ENCODE results near the gene SLX9.

SLX9 gene

DNA sequence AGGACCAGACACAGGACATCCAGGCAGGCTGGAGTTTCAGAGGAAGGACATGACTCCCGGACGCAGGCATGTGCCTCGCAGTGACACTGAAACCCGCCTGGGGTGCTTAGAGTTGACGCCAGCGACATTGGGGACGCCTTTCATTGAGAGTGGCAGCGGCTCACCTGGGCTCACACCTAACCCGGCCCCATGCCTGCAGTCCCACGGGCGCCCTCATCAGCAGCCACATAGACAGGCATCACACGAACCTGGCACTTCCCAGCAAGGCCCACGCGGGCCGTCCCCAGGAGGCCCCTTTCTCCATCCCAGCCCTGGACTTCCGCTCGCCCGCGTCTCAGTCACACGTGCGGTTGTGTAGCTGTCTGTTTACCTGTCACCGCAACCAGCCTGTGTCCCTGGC lies 36.1 kb upstream of the SLX9 start:
- H3K4me3 ChIP-seq (ENCODE audit: low read length), result no peak overlapping the region
- no peaks in the 10 kb centered on the region for H3K36me3 ChIP-seq (ENCODE audit: insufficient read depth, low read length)
- H3K27me3 ChIP-seq (ENCODE audit: insufficient read depth, low read length), result no peaks in the 10 kb centered on the region
- WGBS, result 93% methylated on average over 22 of the region's 22 CpGs
- no peak overlapping the region for H3K9ac ChIP-seq (ENCODE audit: low read depth, low read length)
- H3K4me1 ChIP-seq (ENCODE audit: insufficient read depth, low read length), result no peaks in the 10 kb centered on the region
- no peaks in the 10 kb centered on the region for H3K9me3 ChIP-seq (ENCODE audit: insufficient read depth, low read depth, low read length)
- no peak overlapping the region for H3K27ac ChIP-seq (ENCODE audit: low read depth, low read length)

DNA sequence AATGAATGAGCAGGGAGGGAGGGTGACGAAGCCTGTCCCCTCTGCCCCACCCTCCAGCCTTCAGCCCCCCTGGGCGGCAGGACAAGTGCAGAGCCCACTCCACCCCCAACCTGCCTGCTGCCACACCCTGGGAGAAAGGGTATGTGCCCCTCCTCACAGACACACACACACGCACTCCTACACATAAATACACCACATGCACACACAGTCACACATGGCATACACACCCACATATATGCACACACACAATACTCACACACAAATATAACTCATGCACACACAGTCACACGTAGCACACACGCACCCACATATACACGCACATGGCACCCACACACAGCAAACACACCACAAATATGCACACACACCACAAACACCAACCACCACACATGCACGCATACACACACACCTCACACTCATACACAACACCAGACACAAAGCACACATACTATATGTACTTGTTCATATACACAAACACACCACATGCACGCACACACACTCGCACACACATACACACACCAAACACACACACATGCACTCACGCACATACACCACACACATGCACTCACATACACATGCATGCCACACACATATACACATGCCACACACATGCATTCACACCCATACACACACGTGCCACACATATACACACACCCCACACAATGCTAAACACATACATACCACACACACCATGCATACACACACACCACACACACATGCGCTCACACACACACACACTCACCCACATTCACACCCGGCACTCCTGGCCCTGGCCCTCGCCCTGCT lies 35.5 kb upstream of the SLX9 start:
- no peak overlapping the region for H3K27ac ChIP-seq (ENCODE audit: low read depth, low read length)
- WGBS, result 94% methylated on average over 14 of the region's 14 CpGs
- H3K9ac ChIP-seq (ENCODE audit: low read depth, low read length), result no peak overlapping the region
- H3K4me3 ChIP-seq (ENCODE audit: low read length), result no peak overlapping the region
- no peaks in the 10 kb centered on the region for H3K36me3 ChIP-seq (ENCODE audit: insufficient read depth, low read length)
- no peaks in the 10 kb centered on the region for H3K4me1 ChIP-seq (ENCODE audit: insufficient read depth, low read length)
- H3K27me3 ChIP-seq (ENCODE audit: insufficient read depth, low read length), result no peaks in the 10 kb centered on the region
- no peaks in the 10 kb centered on the region for H3K9me3 ChIP-seq (ENCODE audit: insufficient read depth, low read depth, low read length)

DNA sequence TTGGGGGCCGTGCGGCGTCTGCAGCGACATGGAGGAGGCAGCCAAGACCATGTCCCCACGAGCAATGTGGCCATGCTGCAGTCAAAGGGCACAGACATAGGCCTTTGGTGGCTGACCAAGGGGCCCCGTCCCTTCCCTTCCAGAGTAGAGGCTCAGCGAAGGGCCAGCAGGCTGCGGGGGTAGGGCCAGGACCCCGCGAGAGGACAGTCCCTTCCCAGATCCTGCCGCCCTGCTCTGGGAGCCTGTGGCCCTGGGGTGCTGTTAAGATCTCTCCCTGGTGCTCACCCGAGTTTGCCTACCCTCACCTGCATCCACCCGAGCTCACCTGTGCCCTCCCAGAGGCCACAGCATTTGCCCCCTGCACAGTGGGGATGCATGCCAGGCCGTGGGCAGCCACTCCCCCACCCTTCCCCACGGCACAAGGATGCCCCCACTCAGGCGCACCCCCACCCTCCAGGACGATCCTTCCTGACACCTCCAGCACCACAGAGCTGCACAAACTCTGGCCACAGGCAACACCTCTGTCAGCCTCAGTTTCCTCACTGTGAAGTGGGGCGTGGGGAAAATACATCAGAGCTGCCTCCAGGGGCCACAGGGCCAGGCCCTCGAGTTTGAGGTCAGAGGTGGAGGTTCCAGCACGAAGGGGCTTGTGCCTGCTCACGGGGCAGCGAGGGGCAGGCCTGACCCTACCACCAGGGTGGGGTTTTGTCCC lies 34.7 kb upstream of the SLX9 start:
- Histone ChIP-seq H3K9me3 (ENCODE audit: insufficient read depth, low read depth, low read length) (no peaks in the 10 kb centered on the region), H3K4me3 (ENCODE audit: low read length) (no peak overlapping the region), H3K4me1 (ENCODE audit: insufficient read depth, low read length) (no peaks in the 10 kb centered on the region), H3K27me3 (ENCODE audit: insufficient read depth, low read length) (no peaks in the 10 kb centered on the region), H3K36me3 (ENCODE audit: insufficient read depth, low read length) (no peaks in the 10 kb centered on the region), H3K9ac (ENCODE audit: low read depth, low read length) (no peak overlapping the region), H3K27ac (ENCODE audit: low read depth, low read length) (no peak overlapping the region)
- 92% methylated on average over 22 of the region's 22 CpGs for WGBS

DNA sequence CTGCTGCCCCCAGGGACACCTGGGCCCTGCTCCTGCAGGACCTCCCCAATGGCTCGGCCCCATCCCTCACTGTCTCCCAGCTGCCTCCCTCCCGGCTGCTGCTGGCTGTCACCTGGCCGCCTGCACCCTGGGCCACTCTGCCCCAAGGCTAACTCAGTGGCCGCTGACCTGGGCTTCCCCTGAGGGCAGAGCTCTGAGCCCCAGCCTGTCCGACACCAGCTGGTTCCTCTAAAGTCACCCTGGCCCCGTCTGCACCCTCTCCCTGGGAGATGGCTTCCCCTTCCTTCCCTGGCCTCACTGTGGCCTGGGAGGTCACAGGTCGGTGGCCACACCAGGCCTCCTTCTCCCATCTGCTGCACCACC lies 34.1 kb upstream of the SLX9 start:
- no peaks in the 10 kb centered on the region for H3K9me3 ChIP-seq (ENCODE audit: insufficient read depth, low read depth, low read length)
- no peak overlapping the region for H3K4me3 ChIP-seq (ENCODE audit: low read length)
- H3K36me3 ChIP-seq (ENCODE audit: insufficient read depth, low read length), result no peaks in the 10 kb centered on the region
- no peak overlapping the region for H3K27ac ChIP-seq (ENCODE audit: low read depth, low read length)
- H3K27me3 ChIP-seq (ENCODE audit: insufficient read depth, low read length), result no peaks in the 10 kb centered on the region
- no peaks in the 10 kb centered on the region for H3K4me1 ChIP-seq (ENCODE audit: insufficient read depth, low read length)
- 88% methylated on average over 7 of the region's 7 CpGs for WGBS
- H3K9ac ChIP-seq (ENCODE audit: low read depth, low read length), result no peak overlapping the region

DNA sequence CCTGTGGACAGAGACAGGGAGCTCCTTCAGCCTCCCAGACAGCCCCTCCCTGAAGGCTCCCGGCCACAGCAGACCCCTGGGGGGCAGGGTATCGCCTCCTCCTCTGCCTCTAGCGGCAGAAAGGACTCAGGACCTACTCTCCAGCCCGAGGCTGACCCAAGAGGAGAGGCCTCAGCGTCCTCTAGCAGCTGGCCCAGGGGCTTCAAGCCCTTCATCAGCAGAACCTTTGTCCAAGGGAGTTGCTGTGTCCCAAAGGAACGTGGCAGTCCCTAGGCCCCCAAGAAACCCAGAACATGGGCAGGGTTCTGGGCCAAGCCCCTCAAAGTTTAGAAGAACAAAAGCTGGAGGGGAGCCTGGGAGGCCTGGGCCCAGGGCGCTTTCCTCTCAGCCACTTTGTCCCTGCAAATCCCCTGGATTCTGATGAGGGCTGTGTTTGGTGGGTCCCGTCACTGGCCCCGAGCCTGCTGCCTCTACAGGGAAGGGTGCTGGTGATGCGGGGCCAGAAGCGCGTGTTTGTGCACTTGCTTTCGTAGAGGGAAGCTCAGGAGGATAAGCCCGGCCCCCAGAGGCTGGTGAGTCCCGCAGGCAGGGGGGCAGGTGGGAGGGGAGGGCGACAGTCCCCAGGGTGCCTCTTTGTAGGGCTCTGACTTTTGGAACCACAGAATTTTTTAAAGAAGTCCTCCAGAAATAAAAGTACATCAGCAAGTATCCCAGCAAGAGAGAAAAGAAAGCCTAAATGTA lies 32.4 kb upstream of the SLX9 start:
- no peaks in the 10 kb centered on the region for H3K36me3 ChIP-seq (ENCODE audit: insufficient read depth, low read length)
- H3K9me3 ChIP-seq (ENCODE audit: insufficient read depth, low read depth, low read length), result no peaks in the 10 kb centered on the region
- H3K9ac ChIP-seq (ENCODE audit: low read depth, low read length), result no peak overlapping the region
- H3K4me1 ChIP-seq (ENCODE audit: insufficient read depth, low read length), result no peaks in the 10 kb centered on the region
- no peaks in the 10 kb centered on the region for H3K27me3 ChIP-seq (ENCODE audit: insufficient read depth, low read length)
- 35% methylated on average over 16 of the region's 16 CpGs for WGBS
- no peak overlapping the region for H3K4me3 ChIP-seq (ENCODE audit: low read length)
- no peak overlapping the region for H3K27ac ChIP-seq (ENCODE audit: low read depth, low read length)

DNA sequence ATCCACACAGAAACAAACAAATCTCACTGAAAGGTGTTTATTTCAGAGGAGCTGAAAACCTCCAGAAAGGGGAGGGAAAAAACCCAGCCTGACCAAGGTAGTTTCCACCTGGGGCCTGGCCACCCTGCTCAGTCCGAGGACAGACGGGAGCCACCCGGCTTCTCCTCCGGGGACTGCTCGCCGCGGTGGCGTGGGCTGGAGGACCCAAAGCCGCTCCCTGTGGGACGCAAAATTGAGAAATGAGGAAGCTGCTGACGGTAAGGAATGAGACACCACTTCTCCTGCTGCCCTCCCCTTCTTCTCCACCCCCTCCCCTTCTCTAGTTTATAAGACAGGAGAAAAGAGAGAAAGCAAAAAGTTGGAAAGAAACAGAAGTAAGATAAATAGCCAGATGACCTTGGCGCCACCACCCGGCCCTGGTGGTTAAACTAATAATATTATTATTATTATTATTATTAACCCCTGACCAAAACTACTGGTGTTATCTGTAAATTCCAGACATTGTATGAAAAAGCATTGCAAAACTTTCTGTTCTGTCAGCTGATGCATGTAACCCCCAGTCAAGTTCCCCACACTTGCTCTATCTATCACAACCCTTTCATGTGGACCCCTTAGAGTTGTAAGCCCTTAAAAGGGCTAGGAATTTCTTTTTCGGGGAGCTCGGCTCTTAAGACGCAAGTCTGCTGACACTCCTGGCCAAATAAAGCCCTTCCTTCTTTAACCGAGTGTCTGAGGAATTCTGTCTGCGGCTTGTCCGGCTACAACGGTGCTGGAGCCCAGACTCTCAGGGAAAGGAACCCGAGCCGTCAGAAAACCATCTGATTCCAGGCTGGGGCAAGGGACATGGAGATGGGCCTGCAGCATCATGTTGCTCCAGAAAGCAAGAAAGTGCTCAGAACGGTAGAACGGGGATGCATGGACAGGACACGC lies 31.6 kb upstream of the SLX9 start:
- WGBS, result 74% methylated on average over 21 of the region's 25 CpGs
- Histone ChIP-seq H3K4me1 (ENCODE audit: insufficient read depth, low read length) (no peaks in the 10 kb centered on the region), H3K27me3 (ENCODE audit: insufficient read depth, low read length) (no peaks in the 10 kb centered on the region), H3K36me3 (ENCODE audit: insufficient read depth, low read length) (no peaks in the 10 kb centered on the region), H3K27ac (ENCODE audit: low read depth, low read length) (no peak overlapping the region), H3K9me3 (ENCODE audit: insufficient read depth, low read depth, low read length) (no peaks in the 10 kb centered on the region), H3K4me3 (ENCODE audit: low read length) (no peak overlapping the region), H3K9ac (ENCODE audit: low read depth, low read length) (no peak overlapping the region)

DNA sequence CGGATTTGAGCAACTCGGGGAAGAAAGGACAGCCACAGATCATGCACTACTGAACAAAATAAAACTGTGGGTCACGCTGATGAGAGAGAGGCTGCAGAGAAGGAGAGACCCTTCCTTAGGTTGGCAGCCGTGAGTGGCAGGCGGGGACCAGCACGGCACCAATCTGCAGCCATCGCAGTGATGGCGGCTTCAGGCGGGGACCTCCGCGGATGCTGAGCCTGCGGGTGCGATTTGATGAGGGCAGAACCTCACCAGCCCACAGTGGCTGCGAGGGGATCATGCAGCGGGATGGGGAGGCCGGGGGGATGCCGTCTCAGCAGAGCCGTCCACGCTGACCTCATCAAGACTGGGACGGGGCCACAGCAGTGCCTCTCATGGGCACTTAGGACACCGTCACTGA lies 30.9 kb upstream of the SLX9 start:
- Histone ChIP-seq H3K9ac (ENCODE audit: low read depth, low read length) (no peak overlapping the region), H3K36me3 (ENCODE audit: insufficient read depth, low read length) (no peaks in the 10 kb centered on the region), H3K4me1 (ENCODE audit: insufficient read depth, low read length) (no peaks in the 10 kb centered on the region), H3K27me3 (ENCODE audit: insufficient read depth, low read length) (no peaks in the 10 kb centered on the region), H3K27ac (ENCODE audit: low read depth, low read length) (no peak overlapping the region), H3K4me3 (ENCODE audit: low read length) (no peak overlapping the region), H3K9me3 (ENCODE audit: insufficient read depth, low read depth, low read length) (no peaks in the 10 kb centered on the region)
- 91% methylated on average over 21 of the region's 21 CpGs for WGBS

DNA sequence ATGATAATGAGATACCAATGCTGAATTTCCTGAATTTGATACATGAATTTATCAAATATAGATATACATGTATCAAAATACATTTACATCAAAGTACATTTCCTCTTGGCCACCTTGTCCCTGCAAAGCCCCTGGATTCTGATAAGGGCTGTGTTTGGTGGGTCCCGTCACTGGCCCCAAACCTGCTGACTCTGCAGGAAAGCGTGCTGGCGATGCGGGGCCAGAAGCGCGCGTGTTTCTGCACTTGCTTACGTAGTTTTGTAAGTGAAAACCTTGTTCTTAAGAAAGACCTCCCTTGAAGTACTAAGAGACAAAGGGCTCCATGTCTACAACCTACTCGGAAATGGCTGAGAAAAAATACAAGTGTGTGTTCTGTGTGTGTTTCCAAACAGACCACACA lies 30.1 kb upstream of the SLX9 start:
- H3K4me1 ChIP-seq (ENCODE audit: insufficient read depth, low read length), result no peaks in the 10 kb centered on the region
- 97% methylated on average over 9 of the region's 9 CpGs for WGBS

DNA sequence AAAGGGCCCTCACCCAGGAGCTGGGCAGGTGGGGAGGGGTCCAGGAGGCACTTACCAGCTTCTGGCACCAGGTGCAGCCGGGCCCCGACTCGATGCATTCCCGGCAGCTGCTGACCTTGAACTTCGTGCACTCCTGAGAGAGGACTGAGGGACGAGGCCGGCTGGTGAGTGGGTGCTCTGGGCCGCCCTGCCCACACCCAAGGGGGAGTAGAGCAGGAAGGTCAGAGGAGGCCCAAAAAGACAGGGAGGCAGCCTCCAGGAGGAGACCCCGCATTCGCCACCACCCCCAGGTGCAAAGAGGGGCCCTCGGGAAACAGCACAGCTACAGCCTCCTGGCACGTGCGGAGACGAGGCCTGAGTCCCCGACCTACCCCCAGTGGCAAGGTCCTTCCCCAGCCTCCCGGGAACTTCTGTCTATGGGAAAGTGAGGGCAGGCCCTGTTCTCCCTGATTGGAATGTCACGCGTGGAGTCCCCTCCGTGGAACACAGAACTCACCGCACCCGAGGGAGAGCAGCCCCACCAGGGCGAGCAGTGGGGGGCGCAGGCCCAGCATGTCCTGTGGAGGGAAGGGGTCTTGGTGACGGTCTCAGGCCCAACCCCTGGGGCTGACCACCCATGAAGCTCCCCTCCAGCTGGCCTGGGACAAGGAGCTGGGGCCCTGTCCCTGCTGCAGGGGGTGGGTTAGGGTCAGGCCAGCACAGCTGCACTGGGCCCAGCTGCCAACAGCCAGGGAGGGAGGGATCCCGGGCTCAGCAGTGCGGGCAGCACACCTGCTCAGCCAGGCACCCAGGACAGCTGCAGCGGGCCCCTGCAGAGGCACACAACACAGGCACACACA lies 29.4 kb upstream of the SLX9 start:
- 90% methylated on average over 27 of the region's 27 CpGs for WGBS
- Histone ChIP-seq H3K4me1 (ENCODE audit: insufficient read depth, low read length) (no peaks in the 10 kb centered on the region), H3K36me3 (ENCODE audit: insufficient read depth, low read length) (no peaks in the 10 kb centered on the region), H3K4me3 (ENCODE audit: low read length) (no peak overlapping the region), H3K27ac (ENCODE audit: low read depth, low read length) (no peak overlapping the region), H3K9me3 (ENCODE audit: insufficient read depth, low read depth, low read length) (no peaks in the 10 kb centered on the region), H3K27me3 (ENCODE audit: insufficient read depth, low read length) (no peaks in the 10 kb centered on the region; the same call in 1 of the 2 replicates), H3K9ac (ENCODE audit: low read depth, low read length) (no peak overlapping the region)

More for the DNA sequence above, 30.1 kb upstream of the SLX9 start:
- no peaks in the 10 kb centered on the region for H3K36me3 ChIP-seq (ENCODE audit: insufficient read depth, low read length)
- no peaks in the 10 kb centered on the region for H3K27me3 ChIP-seq (ENCODE audit: insufficient read depth, low read length)
- no peaks in the 10 kb centered on the region for H3K9me3 ChIP-seq (ENCODE audit: insufficient read depth, low read depth, low read length)
- no peak overlapping the region for H3K4me3 ChIP-seq (ENCODE audit: low read length)
- no peak overlapping the region for H3K27ac ChIP-seq (ENCODE audit: low read depth, low read length)
- H3K9ac ChIP-seq (ENCODE audit: low read depth, low read length), result no peak overlapping the region

DNA sequence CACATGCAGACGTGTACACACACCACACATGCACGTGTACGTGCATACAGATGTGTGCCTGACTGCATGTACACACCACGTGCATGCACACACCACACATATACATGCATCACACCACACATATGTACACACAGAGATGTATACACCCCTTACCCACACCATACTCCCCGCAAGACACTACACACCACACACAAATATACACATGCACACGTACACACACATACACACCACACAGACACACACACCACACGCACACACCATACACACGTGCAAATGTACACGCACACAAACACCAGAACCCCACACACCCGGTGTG lies 28.8 kb upstream of the SLX9 start:
- no peaks in the 10 kb centered on the region for H3K4me1 ChIP-seq (ENCODE audit: insufficient read depth, low read length)
- no peak overlapping the region for H3K27ac ChIP-seq (ENCODE audit: low read depth, low read length)
- 94% methylated on average over 10 of the region's 10 CpGs for WGBS

More for the DNA sequence above, 28.8 kb upstream of the SLX9 start:
- H3K36me3 ChIP-seq (ENCODE audit: insufficient read depth, low read length), result no peaks in the 10 kb centered on the region
- no peaks in the 10 kb centered on the region for H3K9me3 ChIP-seq (ENCODE audit: insufficient read depth, low read depth, low read length)
- H3K27me3 ChIP-seq (ENCODE audit: insufficient read depth, low read length), result no peaks in the 10 kb centered on the region; the same call in 1 of the 2 replicates
- no peak overlapping the region for H3K9ac ChIP-seq (ENCODE audit: low read depth, low read length)
- no peak overlapping the region for H3K4me3 ChIP-seq (ENCODE audit: low read length)

Data from HUES64 (cell line).